Breast epithelium (tissue), 4 donors: ENCODE results near the gene THPO. TPM values are rescaled to one million over a fixed set of nuclear protein-coding genes. Genes with fewer than 3 reads are reported as not detected.

Source experiments
- DNase-seq, 2 donors: peaks; one replicate each; pipeline ENCODE4 v3.0.0-alpha.2; 2019; ENCODE audit warnings: low spot score in 2 of 2
- H3K27ac ChIP-seq, 2 donors: fragments of 200-600 bp; sonication (generic) in 1 of 2; one replicate each; pipeline ENCODE4 v1.5.1; 2016 to 2019; ENCODE audit warnings: mild to moderate bottlenecking in 1 of 2
- H3K27me3 ChIP-seq, 2 donors: fragments of 200-600 bp; sonication (generic) in 1 of 2; one replicate each; pipeline versions ENCODE4 v1.5.1 to v1.6.0; 2017 to 2019; ENCODE audit warnings: control low read depth in 1 of 2, mild to moderate bottlenecking in 1 of 2
- H3K36me3 ChIP-seq: fragments of 200-600 bp; one replicate; pipeline ENCODE4 v1.5.1; 2019
- H3K4me1 ChIP-seq, 2 donors: fragments of 200-600 bp; sonication (generic); one replicate each; pipeline ENCODE4 v1.5.1; 2016 to 2019; ENCODE audit warnings: control low read depth in 1 of 2
- H3K4me3 ChIP-seq, 3 donors: fragments of 200-600 bp; sonication (generic); 1 replicate in 2 of 3; 2 replicates in 1 of 3; pipeline ENCODE4 v1.5.1; 2016 to 2019; ENCODE audit warnings: mild to moderate bottlenecking in 3 of 3, moderate library complexity in 2 of 3
- H3K9me3 ChIP-seq, 2 donors: fragments of 200-600 bp; sonication (generic) in 1 of 2; one replicate each; pipeline ENCODE4 v1.5.1; 2016 to 2019; ENCODE audit warnings: control low read depth in 1 of 2
- POLR2A ChIP-seq: fragments of 450-650 bp; IDR thresholded peaks from one replicate; pipeline ENCODE4 v1.6.1; 2016; ENCODE audit warnings: antibody characterized with exemption, mild to moderate bottlenecking, moderate library complexity
- POLR2AphosphoS5 ChIP-seq, 3 donors: sonication (generic); formaldehyde crosslinking; IDR thresholded peaks; one replicate each; pipeline ENCODE4 v1.6.1; 2017; ENCODE audit warnings: antibody characterized with exemption in 3 of 3
- intact Hi-C: fragments of 100-400 bp; cut with DNase I; formaldehyde crosslinking; loops from one replicate; pipeline ENCODE4 v1.15.1; 2023; ENCODE audit warnings: low total_unique reads
- total RNA-seq, 3 donors: library from RNA; depleted of rRNA; stranded (reverse); fragments of >200 nt; gene quantifications; one replicate each; pipeline ENCODE4 v1.1.0, GENCODE V29; 2016
- TF ChIP-seq, protein P1 (sequence below), 3 donors: fragments of 450-650 bp; IDR thresholded peaks; one replicate each; pipeline ENCODE4 v1.5.1; 2016 to 2017; ENCODE audit warnings: antibody characterized with exemption in 3 of 3, mild to moderate bottlenecking in 3 of 3, moderate library complexity in 3 of 3

The THPO gene
- total RNA-seq, 3 donors from 2014 or later = 0.64 to 1.3 (median 0.73) TPM

DNA sequence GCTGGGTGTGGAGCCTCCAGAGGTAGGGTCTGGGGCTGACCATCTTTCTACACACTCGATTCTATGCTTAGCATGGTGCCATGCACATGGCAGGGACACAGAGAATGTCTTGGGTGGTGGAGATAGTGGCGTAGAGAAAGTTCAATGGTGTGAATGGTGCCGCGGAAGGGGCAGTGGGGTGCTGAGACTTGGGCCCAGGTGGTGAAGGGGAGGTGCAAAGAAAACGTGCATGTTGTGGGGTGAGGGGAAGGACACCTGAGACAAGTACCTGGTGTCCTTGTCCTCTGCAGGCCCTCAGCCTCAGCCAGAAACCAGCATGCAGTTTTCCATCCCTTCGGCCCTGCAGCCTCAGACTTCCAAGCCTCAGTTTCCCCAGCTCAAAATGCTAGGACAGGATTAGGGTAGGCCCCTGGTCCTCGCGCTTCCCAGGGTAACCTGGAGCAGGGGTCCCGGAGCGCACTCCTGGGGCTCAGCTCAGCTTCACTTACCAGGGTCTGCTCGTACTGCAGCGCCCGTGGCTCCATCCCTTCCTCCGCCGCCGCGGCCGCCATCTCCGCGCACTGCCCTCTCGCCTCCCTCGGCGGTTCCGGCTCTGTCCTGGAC, 17.0 kb downstream of the THPO start:
- Histone ChIP-seq H3K36me3 (no peaks in the 10 kb centered on the region), H3K27me3 (no peaks in the 10 kb centered on the region), H3K27ac (peak overlapping the region; percentile 99 to 100), H3K4me3 (peak overlapping the region; percentile 70 to 98 (median 88)), H3K4me1 (peaks cover 0 to 10% of the 10 kb centered on the region in 2 donors), H3K9me3 (no peaks in the 10 kb centered on the region)
- intact Hi-C loops = loop anchor here (1.0 kb wide), 1 partner anchor 23 kb away; no protein-coding TSS in a partner anchor
- DNase-seq = no peak
- TF ChIP-seq POLR2AphosphoS5 (IDR thresholded peaks at IDR 0.05) = no peak
- TF ChIP-seq, protein P1, sequence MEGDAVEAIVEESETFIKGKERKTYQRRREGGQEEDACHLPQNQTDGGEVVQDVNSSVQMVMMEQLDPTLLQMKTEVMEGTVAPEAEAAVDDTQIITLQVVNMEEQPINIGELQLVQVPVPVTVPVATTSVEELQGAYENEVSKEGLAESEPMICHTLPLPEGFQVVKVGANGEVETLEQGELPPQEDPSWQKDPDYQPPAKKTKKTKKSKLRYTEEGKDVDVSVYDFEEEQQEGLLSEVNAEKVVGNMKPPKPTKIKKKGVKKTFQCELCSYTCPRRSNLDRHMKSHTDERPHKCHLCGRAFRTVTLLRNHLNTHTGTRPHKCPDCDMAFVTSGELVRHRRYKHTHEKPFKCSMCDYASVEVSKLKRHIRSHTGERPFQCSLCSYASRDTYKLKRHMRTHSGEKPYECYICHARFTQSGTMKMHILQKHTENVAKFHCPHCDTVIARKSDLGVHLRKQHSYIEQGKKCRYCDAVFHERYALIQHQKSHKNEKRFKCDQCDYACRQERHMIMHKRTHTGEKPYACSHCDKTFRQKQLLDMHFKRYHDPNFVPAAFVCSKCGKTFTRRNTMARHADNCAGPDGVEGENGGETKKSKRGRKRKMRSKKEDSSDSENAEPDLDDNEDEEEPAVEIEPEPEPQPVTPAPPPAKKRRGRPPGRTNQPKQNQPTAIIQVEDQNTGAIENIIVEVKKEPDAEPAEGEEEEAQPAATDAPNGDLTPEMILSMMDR (IDR thresholded peaks at IDR 0.05) = no peak
- no peak for TF ChIP-seq POLR2A

- intact Hi-C loops = no loop called here
- Histone ChIP-seq H3K27me3 (no peaks in the 10 kb centered on the region), H3K9me3 (no peaks in the 10 kb centered on the region), H3K36me3 (no peaks in the 10 kb centered on the region), H3K27ac (no peak overlapping the region), H3K4me1 (peaks cover 0 to 10% of the 10 kb centered on the region in 2 donors), H3K4me3 (peak overlapping the region in 2 of 3 donors; percentile 88 to 98)
- TF ChIP-seq, protein P1 (IDR thresholded peaks at IDR 0.05) = no peak
- TF ChIP-seq POLR2A (no peak), POLR2AphosphoS5 (IDR thresholded peaks at IDR 0.05) (no peak)
- no peak for DNase-seq
These were observed 17.7 kb downstream of the THPO start for GRCh38 chr3:184360070-184360928.

- Histone ChIP-seq H3K4me1 (peaks cover 0 to 10% of the 10 kb centered on the region in 2 donors), H3K27me3 (no peaks in the 10 kb centered on the region), H3K4me3 (no peak overlapping the region), H3K36me3 (no peaks in the 10 kb centered on the region), H3K27ac (no peak overlapping the region), H3K9me3 (no peaks in the 10 kb centered on the region)
- TF ChIP-seq, protein P1 (IDR thresholded peaks at IDR 0.05) = no peak
- TF ChIP-seq POLR2A = no peak
- no peak for TF ChIP-seq POLR2AphosphoS5 (IDR thresholded peaks at IDR 0.05)
- DNase-seq = no peak
- intact Hi-C loops = no loop called here
These were observed 18.4 kb downstream of the THPO start for GRCh38 chr3:184359610-184360009.

GRCh38 chr3:184358921-184359350, 19.1 kb downstream of the THPO start:
- TF ChIP-seq POLR2AphosphoS5 (IDR thresholded peaks at IDR 0.05) = no peak
- no peak for TF ChIP-seq POLR2A
- TF ChIP-seq, protein P1 (IDR thresholded peaks at IDR 0.05) = no peak
- H3K36me3 ChIP-seq = no peaks in the 10 kb centered on the region
- H3K4me1 ChIP-seq = peaks cover 0 to 10% of the 10 kb centered on the region in 2 donors
- no peak overlapping the region for H3K4me3 ChIP-seq
- no peak overlapping the region for H3K27ac ChIP-seq
- intact Hi-C loops = no loop called here
- DNase-seq = no peak
- H3K9me3 ChIP-seq = no peaks in the 10 kb centered on the region
- no peaks in the 10 kb centered on the region for H3K27me3 ChIP-seq
